ENCODE data around the gene DENND2A.

DNA sequence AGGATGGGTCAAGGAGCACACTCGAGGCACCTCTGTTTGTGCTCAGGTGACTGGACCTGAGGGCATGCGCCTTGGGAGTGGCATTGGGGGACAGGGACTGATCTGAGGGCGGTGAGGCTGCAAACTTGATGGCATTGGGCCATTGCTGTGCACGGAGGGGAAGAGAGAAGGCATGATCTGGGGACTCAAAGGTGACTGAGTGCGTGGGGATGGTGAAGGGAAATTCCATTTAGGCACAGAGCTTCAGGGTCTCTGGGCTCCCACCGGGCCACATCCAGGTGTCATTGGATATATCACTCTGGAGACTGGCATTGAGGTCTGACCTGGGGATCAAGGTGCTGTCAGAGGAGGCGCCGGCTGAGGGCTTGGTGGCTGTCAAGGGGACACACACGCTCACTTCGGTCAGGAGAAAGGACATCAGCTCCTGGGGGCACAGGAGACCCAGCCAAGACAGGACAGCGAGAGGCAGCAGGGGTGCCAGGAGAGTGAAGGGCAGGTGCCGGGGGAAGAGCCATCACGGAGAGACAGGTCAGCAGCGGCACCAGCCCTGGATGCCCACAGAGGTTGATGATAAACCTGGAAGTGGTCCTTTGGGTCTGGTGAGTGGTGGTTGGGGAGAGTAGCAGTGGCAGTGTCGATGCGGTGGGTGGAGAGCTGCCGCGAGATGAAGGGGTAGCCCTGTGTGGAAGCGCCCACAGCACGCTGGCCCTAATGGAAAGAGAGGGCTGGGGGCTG is 37.6 kb upstream of the DENND2A start:
- TF ChIP-seq, protein P1, sequence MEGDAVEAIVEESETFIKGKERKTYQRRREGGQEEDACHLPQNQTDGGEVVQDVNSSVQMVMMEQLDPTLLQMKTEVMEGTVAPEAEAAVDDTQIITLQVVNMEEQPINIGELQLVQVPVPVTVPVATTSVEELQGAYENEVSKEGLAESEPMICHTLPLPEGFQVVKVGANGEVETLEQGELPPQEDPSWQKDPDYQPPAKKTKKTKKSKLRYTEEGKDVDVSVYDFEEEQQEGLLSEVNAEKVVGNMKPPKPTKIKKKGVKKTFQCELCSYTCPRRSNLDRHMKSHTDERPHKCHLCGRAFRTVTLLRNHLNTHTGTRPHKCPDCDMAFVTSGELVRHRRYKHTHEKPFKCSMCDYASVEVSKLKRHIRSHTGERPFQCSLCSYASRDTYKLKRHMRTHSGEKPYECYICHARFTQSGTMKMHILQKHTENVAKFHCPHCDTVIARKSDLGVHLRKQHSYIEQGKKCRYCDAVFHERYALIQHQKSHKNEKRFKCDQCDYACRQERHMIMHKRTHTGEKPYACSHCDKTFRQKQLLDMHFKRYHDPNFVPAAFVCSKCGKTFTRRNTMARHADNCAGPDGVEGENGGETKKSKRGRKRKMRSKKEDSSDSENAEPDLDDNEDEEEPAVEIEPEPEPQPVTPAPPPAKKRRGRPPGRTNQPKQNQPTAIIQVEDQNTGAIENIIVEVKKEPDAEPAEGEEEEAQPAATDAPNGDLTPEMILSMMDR (IDR thresholded peaks at IDR 0.05): no peak
- no peak for TF ChIP-seq POLR2AphosphoS5 (IDR thresholded peaks at IDR 0.05)
- no peak for TF ChIP-seq EP300 (IDR thresholded peaks at IDR 0.05)
- no peak for TF ChIP-seq POLR2A (IDR thresholded peaks at IDR 0.05)

All from gastroesophageal sphincter (tissue), 3 donors.